ENCODE measurements around the gene KIAA0753. TPM values are rescaled to one million over a fixed set of nuclear protein-coding genes. Genes with fewer than 3 reads are reported as not detected.

KIAA0753 gene
- 1 to 10 TPM; 3.7 to 6.5 (median 4.9) TPM for total RNA-seq
- long read RNA-seq, partial matches to known transcripts = 0 of 1 reads
- long read RNA-seq, other reads (novel, unspliced or antisense) = 1 of 1 reads

DNA sequence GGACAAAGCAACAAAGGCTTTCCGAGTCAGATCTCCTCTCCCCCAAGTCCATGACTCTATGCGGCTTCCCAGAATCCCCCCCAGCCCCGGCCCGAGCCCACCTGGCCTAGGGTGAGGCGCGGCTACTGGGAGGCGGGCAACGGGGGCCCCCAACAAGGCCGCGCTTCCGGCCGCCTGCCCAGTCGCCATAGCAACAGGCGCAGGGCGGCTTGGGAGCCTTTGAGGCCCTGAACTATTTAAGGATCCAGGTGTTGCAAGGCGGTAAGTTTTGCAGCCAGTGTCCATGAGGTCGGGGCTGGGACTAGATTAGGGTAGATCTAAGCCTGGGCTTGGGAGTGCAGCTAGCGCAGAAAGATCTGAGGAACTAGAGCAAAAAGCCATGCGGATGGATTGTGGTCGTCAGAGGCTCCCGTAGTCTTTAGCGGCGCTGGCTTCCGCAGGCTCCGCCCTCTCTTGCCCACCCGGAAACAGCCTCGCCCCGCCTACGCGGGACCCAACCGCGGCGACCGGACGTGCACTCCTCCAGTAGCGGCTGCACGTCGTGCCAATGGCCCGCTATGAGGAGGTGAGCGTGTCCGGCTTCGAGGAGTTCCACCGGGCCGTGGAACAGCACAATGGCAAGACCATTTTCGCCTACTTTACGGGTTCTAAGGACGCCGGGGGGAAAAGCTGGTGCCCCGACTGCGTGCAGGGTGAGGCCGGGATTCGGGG, at the start of gene KIAA0753, which contains the start of gene TXNDC17:
KIAA0753 (minus strand) TSS at position 176 of the 711 bp plus-strand sequence. CDS start 5,608 bp downstream, outside the sequence.
TXNDC17 (plus strand) TSS at position 525 of the 711 bp plus-strand sequence; CDS start at position 548, 23 bp downstream.
- intact Hi-C loops (cut with DNase I) = no loop called here
- Histone ChIP-seq H3K36me3 (peaks cover 0 to 14% (median 4%) of the 10 kb centered on the region in 4 donors), H3K27me3 (no peaks in the 10 kb centered on the region), H3K9me3 (no peaks in the 10 kb centered on the region), H3K4me3 (peak within 1 kb of the TSS; percentile 85 to 98 (median 93)), H3K27ac (peak within 1 kb of the TSS; percentile 68 to 92 (median 84)), H3K4me1 (peaks cover 0 to 29% (median 9%) of the 10 kb centered on the region in 4 donors)
- ATAC-seq (peak; percentile 90 to 96 (median 93)), DNase-seq (peak; percentile 96)
- WGBS (ENCODE audit: insufficient coverage, low coverage, low lambda C conversion rate, missing lambda C conversion rate) = 0% methylated on average over 40 of the region's 52 CpGs
- TF ChIP-seq, protein P1, sequence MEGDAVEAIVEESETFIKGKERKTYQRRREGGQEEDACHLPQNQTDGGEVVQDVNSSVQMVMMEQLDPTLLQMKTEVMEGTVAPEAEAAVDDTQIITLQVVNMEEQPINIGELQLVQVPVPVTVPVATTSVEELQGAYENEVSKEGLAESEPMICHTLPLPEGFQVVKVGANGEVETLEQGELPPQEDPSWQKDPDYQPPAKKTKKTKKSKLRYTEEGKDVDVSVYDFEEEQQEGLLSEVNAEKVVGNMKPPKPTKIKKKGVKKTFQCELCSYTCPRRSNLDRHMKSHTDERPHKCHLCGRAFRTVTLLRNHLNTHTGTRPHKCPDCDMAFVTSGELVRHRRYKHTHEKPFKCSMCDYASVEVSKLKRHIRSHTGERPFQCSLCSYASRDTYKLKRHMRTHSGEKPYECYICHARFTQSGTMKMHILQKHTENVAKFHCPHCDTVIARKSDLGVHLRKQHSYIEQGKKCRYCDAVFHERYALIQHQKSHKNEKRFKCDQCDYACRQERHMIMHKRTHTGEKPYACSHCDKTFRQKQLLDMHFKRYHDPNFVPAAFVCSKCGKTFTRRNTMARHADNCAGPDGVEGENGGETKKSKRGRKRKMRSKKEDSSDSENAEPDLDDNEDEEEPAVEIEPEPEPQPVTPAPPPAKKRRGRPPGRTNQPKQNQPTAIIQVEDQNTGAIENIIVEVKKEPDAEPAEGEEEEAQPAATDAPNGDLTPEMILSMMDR (IDR thresholded peaks at IDR 0.05) = no peak
- peak; percentile 96 for TF ChIP-seq POLR2A (IDR thresholded peaks at IDR 0.05)

DNA sequence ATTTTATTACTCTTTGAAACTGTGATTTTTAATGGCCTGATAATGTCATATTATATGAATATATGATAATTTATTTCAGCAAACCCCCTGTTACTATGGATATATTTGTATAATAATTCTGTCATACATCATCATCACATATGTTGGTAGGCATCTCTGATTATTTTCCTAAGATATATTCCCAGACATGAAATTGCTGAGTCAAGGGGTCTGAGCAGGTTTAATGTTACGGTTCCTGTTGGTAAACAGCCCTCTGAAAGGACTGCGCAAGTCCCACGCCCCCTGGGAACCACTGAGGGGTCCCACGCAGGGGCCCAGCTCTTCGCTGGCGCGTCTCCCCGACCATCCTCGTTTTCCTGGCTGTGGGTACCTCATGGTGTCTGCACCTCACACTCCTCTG, 48.4 kb upstream of the KIAA0753 start:
- ATAC-seq (no peak), DNase-seq (peak in 1 of 3 donors; percentile 31)
- peaks cover 0 to 55% (median 7%) of the 10 kb centered on the region in 4 donors for H3K4me1 ChIP-seq
- intact Hi-C loops (cut with DNase I) = no loop called here
- H3K9me3 ChIP-seq = no peaks in the 10 kb centered on the region
- H3K36me3 ChIP-seq = peaks cover 0 to 58% (median 20%) of the 10 kb centered on the region in 4 donors
- WGBS (ENCODE audit: insufficient coverage, low coverage, low lambda C conversion rate, missing lambda C conversion rate) = 96% methylated on average over 9 of the region's 9 CpGs
- H3K27ac ChIP-seq = no peak overlapping the region
- no peak overlapping the region for H3K4me3 ChIP-seq
- no peaks in the 10 kb centered on the region for H3K27me3 ChIP-seq
- TF ChIP-seq, protein P1 (IDR thresholded peaks at IDR 0.05) = no peak
- TF ChIP-seq POLR2A (IDR thresholded peaks at IDR 0.05) = no peak

- Histone ChIP-seq H3K9me3 (no peaks in the 10 kb centered on the region), H3K36me3 (peaks cover 0 to 31% (median 7%) of the 10 kb centered on the region in 4 donors), H3K4me1 (peaks cover 0 to 77% (median 11%) of the 10 kb centered on the region in 4 donors), H3K4me3 (no peak overlapping the region), H3K27me3 (no peaks in the 10 kb centered on the region), H3K27ac (peak overlapping the region in 1 of 3 donors; percentile 40)
- no peak for DNase-seq
- intact Hi-C loops (cut with DNase I) = no loop called here
- peak; percentile 3 to 31 (median 18) for ATAC-seq
- TF ChIP-seq, protein P1 (IDR thresholded peaks at IDR 0.05) = no peak
- WGBS (ENCODE audit: insufficient coverage, low coverage, low lambda C conversion rate, missing lambda C conversion rate) = 50% methylated on average over 2 of the region's 4 CpGs
These were observed 45.5 kb upstream of the KIAA0753 start for GRCh38 chr17:6686026-6686425.

DNA sequence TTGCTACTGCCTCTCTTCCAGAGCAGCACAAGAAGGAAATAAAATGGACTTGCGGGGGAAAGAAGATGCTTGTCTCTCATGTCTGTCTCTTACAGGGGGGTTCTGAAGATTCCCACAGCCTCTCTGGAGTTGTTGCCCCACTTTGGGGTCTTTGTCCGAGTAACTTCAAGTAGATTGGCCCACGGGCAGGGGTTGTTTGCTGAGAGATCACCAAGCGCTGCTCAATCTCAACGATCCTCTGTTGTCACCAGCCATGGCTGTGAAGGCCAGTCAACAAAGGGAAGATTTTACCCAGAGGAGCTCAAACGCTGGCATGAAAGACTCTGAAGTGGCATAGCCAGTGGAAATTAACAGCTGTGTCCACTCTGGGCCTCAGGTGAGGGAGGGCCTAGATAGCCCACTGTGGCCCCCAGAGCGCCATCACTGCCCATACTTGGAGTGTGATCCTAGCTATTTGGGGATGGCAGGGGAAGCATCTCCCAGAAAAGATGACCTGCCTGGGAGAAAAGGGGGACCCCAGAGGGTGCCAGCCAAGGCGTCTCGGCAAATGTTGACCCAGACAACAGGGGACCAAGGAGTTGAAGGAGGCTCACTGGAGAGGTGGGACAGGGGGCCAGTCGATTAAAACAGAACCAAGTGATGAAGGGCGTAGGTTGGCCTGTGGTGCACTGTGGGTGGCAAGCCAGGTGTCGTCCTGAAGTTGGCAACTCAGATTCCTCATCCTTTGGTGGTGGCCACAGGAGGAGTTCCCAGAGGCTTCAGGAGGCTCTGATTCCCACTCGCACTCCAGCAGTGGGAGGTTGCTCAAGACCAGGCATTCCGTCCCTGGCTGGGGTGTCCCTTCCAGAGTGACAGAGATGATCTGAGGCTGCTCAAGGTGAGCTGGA, 44.6 kb upstream of the KIAA0753 start:
- DNase-seq = peak in 1 of 3 donors; percentile 52
- Histone ChIP-seq H3K27ac (peak overlapping the region in 1 of 3 donors; percentile 40), H3K36me3 (peaks cover 0 to 22% (median 2%) of the 10 kb centered on the region in 4 donors), H3K4me1 (peaks cover 0 to 77% (median 11%) of the 10 kb centered on the region in 4 donors), H3K27me3 (no peaks in the 10 kb centered on the region), H3K4me3 (no peak overlapping the region), H3K9me3 (no peaks in the 10 kb centered on the region)
- 75% methylated on average over 12 of the region's 14 CpGs for WGBS (ENCODE audit: insufficient coverage, low coverage, low lambda C conversion rate, missing lambda C conversion rate)
- TF ChIP-seq, protein P1 (IDR thresholded peaks at IDR 0.05) = no peak
- no peak for TF ChIP-seq POLR2A (IDR thresholded peaks at IDR 0.05)
- intact Hi-C loops (cut with DNase I) = no loop called here
- ATAC-seq = peak; percentile 0 to 16 (median 8)
